ENCODE results near the gene KLK13.

The KLK13 gene

DNA sequence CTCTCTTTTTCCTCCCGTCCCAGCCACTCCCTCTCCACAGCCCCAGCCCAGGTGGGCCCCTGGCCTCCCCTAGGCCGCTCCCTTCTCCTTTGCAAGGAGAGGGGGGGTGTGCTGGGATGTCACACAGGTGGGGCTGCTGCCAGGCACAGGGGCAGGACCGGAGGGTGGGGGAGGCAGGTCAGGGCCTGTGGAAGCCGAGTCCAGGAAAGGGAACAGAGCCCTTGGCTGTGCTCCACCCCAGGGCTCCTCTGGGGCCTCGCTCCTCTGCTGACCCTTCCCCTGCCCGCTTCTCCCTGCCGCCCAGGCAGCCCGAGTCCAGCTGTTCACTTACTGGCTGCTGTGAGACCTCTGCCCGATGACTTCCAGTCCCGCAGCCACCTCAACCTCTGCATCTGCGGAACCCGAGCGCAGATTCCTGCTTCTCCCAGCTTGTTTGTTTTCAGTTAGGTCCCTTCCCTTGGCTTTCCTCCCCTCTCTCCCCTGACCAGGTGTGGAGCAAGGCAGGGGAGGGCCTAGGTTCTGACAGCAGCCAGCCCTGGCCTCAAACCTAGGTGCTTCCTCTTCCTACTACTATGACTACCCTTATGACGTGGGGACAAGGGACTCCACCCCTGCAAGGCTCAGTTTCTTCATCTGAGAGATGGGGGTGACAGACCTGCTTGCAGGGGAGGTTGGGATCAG, 37.6 kb downstream of the KLK13 start:
- DNase-seq (ENCODE audit: low spot score): no peak
- TF ChIP-seq, protein P1, sequence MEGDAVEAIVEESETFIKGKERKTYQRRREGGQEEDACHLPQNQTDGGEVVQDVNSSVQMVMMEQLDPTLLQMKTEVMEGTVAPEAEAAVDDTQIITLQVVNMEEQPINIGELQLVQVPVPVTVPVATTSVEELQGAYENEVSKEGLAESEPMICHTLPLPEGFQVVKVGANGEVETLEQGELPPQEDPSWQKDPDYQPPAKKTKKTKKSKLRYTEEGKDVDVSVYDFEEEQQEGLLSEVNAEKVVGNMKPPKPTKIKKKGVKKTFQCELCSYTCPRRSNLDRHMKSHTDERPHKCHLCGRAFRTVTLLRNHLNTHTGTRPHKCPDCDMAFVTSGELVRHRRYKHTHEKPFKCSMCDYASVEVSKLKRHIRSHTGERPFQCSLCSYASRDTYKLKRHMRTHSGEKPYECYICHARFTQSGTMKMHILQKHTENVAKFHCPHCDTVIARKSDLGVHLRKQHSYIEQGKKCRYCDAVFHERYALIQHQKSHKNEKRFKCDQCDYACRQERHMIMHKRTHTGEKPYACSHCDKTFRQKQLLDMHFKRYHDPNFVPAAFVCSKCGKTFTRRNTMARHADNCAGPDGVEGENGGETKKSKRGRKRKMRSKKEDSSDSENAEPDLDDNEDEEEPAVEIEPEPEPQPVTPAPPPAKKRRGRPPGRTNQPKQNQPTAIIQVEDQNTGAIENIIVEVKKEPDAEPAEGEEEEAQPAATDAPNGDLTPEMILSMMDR (IDR thresholded peaks at IDR 0.05; ENCODE audit: extremely low read depth, missing control alignments): no peak

DNA sequence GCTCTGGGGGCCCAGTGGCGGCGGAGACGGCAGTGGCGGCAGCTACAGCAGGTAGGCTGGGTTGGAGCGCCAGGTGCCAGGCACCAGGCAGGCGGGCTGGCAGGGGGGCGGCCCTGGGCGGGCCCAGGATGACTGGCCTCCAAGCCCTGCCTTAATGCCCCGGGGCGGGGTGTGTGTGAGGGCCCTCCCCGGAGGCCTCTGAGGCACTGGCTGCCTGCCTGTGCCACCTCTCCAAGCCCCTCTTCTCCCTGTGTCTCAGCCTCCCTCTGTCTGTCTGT, 38.4 kb downstream of the KLK13 start, which contains the start of gene KLK11:
Gene KLK11 (minus strand): TSS at position 63 of the 278 bp plus-strand sequence. CDS start 985 bp downstream, outside the sequence.
- no peak for DNase-seq (ENCODE audit: low spot score)
- TF ChIP-seq, protein P1 (IDR thresholded peaks at IDR 0.05; ENCODE audit: extremely low read depth, missing control alignments): no peak

DNA sequence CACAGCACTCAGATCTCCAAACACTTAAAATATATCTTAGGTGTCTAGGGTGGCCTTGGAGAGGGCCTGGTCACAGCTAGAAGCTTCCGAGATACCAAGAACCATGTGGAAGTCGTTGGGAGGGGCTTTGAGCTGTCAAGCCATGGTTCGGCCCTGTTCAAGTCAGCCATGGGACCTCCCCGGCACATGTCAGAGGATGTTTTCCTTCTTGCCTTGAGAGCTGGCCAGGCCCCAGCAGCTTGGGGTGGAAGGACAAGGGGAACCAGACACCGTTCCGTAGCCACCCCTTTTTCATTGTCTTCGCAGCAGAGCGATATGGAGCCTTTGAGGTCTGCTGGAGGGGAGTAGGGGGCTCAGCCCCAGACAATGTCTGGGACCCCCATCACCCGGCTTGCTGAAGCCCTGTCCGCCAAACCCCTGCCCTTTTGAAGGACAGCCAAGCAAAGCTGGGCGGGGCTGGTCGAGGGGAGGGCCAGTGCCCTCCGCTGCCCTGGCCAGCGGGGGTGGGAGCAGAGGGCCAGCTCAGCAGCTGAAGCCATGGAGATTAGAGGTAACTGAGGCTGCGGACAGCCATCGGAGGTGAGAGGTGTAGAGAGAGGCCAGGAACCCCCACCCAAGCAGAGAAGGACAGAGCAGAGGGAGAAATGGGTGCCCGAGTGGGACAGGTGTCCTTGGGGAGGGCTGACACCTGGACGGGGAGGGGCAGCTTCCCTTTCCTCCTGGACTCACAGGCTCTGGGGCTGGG, 38.9 kb downstream of the KLK13 start:
- no peak for DNase-seq (ENCODE audit: low spot score)

DNA sequence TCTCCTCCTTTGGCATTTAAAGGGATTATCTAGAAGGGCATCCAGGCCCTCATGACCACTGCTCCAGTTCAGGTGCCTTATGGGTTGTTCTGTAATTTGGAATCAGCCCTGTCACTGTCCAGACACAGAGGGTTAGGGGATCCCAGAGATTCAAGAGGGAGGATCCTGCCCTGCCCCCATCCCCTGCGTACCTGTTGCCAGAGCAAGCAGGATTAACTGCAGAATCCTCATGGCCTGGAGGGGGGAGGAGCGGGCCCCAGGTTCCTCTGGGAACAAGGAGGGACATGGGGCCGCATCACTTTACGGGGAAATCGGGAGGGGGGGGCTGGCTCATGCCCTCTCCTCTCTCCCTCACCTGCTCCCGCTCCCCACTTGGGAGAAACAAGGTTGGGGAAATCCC, 39.5 kb downstream of the KLK13 start:
- TF ChIP-seq, protein P1 (IDR thresholded peaks at IDR 0.05; ENCODE audit: extremely low read depth, missing control alignments): no peak
- DNase-seq (ENCODE audit: low spot score): no peak

More for the DNA sequence above, 38.9 kb downstream of the KLK13 start:
- TF ChIP-seq, protein P1 (IDR thresholded peaks at IDR 0.05; ENCODE audit: extremely low read depth, missing control alignments): no peak

DNA sequence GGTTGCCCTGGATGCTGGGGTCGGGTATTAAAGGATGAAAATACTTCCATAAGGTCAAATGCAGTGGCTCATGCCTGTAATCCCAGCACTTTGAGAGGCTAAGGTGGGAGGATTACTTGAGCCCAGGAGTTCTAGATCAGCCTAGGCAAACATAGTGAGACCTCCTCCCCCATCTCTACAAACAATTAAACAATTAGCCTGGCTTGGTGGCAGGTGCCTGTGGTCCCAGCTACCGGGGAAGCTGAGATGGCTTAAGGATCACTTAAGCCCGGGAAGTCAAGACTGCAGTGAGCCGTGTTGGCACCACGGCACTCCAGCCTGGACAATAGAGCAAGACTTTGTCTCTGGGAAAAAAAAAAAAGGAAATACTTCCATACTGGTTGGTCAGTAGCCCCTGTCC, 40.0 kb downstream of the KLK13 start:
- TF ChIP-seq, protein P1 (IDR thresholded peaks at IDR 0.05; ENCODE audit: extremely low read depth, missing control alignments): no peak

DNA sequence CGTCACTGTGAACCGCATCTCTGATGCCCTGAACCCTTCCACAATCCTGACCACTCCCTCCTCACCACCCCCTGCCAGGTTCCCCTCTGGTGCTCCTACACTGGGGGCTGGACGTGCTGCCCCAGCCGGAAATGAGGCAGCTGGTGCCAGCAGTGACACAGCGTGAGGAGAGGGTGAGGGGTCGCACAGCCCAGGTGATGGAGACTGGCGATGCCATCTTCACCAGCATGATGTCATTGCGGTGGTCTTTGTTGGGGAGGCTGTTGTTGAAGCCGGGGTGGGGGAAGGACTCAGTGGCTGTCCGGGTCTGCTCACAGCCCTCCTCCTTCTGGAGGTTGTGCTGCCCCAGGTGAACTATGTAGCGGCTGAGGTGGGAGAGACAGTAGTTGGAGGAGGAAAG, 40.9 kb downstream of the KLK13 start:
- TF ChIP-seq, protein P1 (IDR thresholded peaks at IDR 0.05; ENCODE audit: extremely low read depth, missing control alignments): no peak
- DNase-seq (ENCODE audit: low spot score): no peak

More for the DNA sequence above, 40.0 kb downstream of the KLK13 start:
- no peak for DNase-seq (ENCODE audit: low spot score)

DNA sequence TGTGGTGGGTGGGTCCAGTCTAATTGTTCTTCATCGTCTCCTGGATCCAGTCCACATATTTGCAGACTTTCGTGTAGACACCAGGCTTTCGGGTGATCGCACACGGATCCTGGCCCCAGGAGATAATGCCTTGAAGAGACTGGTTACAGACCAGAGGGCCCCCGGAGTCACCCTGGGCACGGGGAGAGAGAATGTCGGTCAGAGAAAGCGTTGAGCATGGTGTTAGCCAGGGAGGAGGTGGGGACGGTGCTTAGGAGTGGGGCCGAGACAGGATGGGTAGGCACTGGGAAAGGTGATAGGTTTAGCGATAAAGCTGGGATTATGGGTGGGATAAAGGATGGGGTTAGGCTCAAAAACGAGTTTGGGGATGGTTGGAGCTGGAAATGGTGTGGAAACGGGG, 42.4 kb downstream of the KLK13 start:
- DNase-seq (ENCODE audit: low spot score): no peak
- TF ChIP-seq, protein P1 (IDR thresholded peaks at IDR 0.05; ENCODE audit: extremely low read depth, missing control alignments): no peak
